Activated naive CD8-positive, alpha-beta T cell treated with anti-CD3 and anti-CD28 coated beads, Interleukin-2, amount 50 U/mL, for 24 hours (primary cell): ENCODE data around the gene ZBTB4.

Experiments
- ATAC-seq: fragments of 150-1000 bp; cut with Tn5 transposase; one replicate; pipeline ENCODE4 v1.10.0; 2021
- DNase-seq: peaks from one replicate; pipeline ENCODE4 v3.0.0; 2021
- H3K27ac Mint-ChIP-seq: one replicate; pipeline ENCODE4 v1.8.0; 2021; ENCODE audit warnings: mild to moderate bottlenecking, mixed read lengths
- H3K27me3 Mint-ChIP-seq: one replicate; pipeline ENCODE4 v1.8.0; 2021; ENCODE audit warnings: mixed read lengths
- H3K36me3 Mint-ChIP-seq: one replicate; pipeline ENCODE4 v1.8.0; 2021; ENCODE audit warnings: low read depth, mixed read lengths
- H3K4me1 Mint-ChIP-seq: one replicate; pipeline ENCODE4 v1.8.0; 2021; ENCODE audit warnings: mixed read lengths
- H3K4me3 Mint-ChIP-seq: one replicate; pipeline ENCODE4 v1.8.0; 2021; ENCODE audit warnings: mild to moderate bottlenecking, moderate library complexity, mixed read lengths
- H3K9me3 Mint-ChIP-seq: one replicate; pipeline ENCODE4 v1.8.0; 2021; ENCODE audit warnings: mixed read lengths

The ZBTB4 gene

DNA sequence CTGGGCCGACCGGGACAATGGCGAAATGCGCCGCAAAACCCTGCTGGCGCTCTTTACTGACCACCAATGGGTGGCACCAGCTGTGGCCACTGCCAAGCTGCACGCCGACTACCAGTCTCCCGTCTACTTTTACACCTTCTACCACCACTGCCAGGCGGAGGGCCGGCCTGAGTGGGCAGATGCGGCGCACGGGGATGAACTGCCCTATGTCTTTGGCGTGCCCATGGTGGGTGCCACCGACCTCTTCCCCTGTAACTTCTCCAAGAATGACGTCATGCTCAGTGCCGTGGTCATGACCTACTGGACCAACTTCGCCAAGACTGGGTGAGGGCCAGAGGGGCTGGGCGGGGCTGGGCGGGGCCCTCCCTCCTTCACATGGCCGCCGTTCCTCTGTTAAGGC is 63.6 kb downstream of the ZBTB4 start:
- Mint-ChIP-seq H3K4me1 (no peaks in the 10 kb centered on the region), H3K4me3 (no peak overlapping the region), H3K27ac (no peak overlapping the region), H3K36me3 (no peaks in the 10 kb centered on the region), H3K27me3 (no peaks in the 10 kb centered on the region), H3K9me3 (no peaks in the 10 kb centered on the region)
- ATAC-seq (no peak), DNase-seq (no peak)

DNA sequence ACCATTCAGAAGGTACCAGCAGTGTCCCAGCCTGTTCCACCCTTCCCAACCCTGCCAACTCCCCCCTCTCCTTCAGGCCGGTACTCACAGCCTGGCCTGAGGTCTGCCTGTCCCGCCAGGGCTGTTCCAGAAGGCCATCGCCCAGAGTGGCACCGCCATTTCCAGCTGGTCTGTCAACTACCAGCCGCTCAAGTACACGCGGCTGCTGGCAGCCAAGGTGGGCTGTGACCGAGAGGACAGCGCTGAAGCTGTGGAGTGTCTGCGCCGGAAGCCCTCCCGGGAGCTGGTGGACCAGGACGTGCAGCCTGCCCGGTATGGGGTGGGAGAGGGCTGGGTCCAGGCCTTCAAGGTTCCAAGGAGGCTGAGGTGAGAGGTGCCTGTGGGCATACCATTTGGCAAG is 64.6 kb downstream of the ZBTB4 start:
- no peak for ATAC-seq

DNA sequence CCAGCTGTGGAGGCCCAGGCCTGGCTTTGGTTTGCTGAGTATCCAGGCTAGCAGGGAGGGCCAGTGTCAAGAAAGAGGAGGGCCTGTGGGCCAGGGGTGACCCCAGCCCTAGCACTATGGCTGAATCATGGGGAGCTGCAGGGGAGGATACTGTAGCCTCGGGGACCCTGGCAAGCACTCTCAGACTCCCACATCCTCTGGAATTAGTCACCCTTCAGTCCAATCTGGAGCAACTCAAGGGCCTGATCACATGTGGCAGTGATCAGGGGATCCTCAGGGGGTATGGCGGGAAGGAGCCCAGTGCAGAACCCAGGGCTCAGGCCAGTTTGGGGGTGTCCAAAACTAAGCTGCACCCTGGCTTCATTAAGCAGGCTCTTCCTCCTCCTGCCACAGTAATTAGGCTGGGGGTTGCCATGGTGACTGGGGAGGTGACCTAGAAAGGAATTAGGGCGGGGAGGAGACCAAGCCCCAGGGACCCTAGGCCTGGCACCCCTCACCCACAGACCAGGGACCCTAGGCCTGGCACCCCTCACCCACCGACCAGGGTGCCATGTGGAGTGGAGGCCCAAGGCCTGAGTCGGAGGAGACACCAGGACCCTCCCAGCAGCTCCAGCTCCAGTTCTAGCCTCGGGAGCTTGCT is 66.0 kb downstream of the ZBTB4 start:
- Mint-ChIP-seq H3K9me3 (no peaks in the 10 kb centered on the region), H3K36me3 (no peaks in the 10 kb centered on the region), H3K27me3 (no peaks in the 10 kb centered on the region), H3K4me1 (peaks cover 2% of the 10 kb centered on the region), H3K27ac (no peak overlapping the region), H3K4me3 (no peak overlapping the region)
- DNase-seq (no peak), ATAC-seq (peak; percentile 33)

More for the DNA sequence above, 64.6 kb downstream of the ZBTB4 start:
- H3K27ac Mint-ChIP-seq, result no peak overlapping the region
- no peak for DNase-seq
- H3K36me3 Mint-ChIP-seq, result no peaks in the 10 kb centered on the region
- H3K4me1 Mint-ChIP-seq, result no peaks in the 10 kb centered on the region
- H3K27me3 Mint-ChIP-seq, result no peaks in the 10 kb centered on the region
- no peaks in the 10 kb centered on the region for H3K9me3 Mint-ChIP-seq
- no peak overlapping the region for H3K4me3 Mint-ChIP-seq

DNA sequence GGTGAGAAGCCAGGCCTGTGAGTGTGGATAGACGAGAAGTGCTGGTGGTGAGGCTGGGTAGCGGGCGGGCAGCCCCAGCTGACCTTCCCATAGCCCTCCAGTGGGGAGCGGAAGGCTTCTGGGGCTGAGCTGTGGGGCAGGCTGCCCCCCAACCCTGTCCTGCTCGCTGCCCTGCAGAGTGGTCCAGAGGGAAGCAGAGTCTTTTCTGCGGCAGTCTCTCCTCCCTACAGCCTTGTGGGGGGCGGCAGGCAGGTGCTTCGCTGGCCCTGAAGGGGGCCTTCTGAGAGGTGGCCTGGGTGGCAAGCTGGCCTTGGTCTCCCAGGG is 68.0 kb downstream of the ZBTB4 start:
- ATAC-seq (no peak), DNase-seq (no peak)
- Mint-ChIP-seq H3K27me3 (no peaks in the 10 kb centered on the region), H3K36me3 (no peaks in the 10 kb centered on the region), H3K4me3 (no peak overlapping the region), H3K27ac (no peak overlapping the region), H3K4me1 (peaks cover 4% of the 10 kb centered on the region), H3K9me3 (no peaks in the 10 kb centered on the region)

DNA sequence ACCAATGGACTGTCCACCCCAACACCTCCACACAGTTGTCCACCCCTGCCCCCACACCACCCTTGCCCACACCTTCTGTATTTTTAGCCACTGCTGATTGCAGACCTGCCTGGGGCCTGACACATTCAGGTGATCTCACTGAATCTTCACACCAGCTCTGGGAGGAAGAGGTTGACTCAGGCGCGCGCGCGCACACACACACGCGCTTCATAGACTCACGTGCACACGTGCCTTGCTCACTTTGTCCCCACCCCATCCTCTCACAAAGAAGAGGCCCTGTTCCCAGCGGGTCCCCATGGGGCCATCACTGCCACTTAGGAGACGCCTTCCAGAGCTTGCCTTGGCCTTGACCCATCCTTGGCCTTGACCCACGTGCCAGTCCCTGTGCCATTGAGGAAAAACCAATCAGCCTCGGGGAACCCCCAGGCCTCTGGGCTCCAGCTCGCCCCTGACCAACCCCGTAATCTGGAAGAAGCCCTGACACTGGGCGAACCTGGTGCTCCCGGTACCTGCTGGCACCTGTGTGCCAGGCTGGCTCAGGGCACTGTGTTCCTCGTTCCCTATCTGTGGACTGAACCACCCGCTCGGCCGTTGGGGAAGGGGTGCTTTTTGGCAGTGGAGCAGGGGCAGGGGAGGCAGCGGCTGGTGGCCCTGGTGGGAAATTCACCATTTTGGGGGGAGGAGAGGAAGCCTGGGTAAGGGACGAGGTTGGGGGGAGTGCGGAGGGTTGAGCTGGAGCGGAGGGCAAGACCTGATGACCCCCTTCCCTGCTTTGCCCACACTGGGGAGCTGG is 68.6 kb downstream of the ZBTB4 start:
- H3K27me3 Mint-ChIP-seq, result peaks cover 3% of the 10 kb centered on the region
- H3K36me3 Mint-ChIP-seq, result no peaks in the 10 kb centered on the region
- no peak overlapping the region for H3K4me3 Mint-ChIP-seq
- H3K9me3 Mint-ChIP-seq, result no peaks in the 10 kb centered on the region
- H3K27ac Mint-ChIP-seq, result no peak overlapping the region
- no peak for ATAC-seq
- H3K4me1 Mint-ChIP-seq, result peaks cover 7% of the 10 kb centered on the region
- DNase-seq, result no peak

DNA sequence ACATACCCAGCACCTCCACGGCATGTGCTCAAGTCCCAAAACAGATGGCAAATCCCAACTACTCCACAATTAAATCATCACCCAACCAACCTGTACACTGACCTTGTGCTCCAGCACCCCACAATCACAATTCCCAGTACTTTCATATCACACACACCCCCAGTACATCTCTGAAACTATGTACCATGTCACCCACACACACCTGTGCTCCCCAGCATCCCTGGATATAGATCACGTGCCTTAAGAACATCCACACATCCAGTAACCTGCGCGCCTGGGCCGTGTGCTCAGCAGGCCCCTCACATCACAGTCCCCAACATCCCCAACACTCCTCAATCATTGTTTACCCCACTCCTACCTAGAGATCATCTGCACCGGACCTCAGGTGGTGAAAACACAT is 69.7 kb downstream of the ZBTB4 start:
- H3K27me3 Mint-ChIP-seq, result peaks cover 3% of the 10 kb centered on the region
- H3K9me3 Mint-ChIP-seq, result no peaks in the 10 kb centered on the region
- DNase-seq, result no peak
- no peaks in the 10 kb centered on the region for H3K36me3 Mint-ChIP-seq
- no peak overlapping the region for H3K27ac Mint-ChIP-seq
- no peak overlapping the region for H3K4me3 Mint-ChIP-seq
- ATAC-seq, result no peak
- peaks cover 12% of the 10 kb centered on the region for H3K4me1 Mint-ChIP-seq
